Esophagus squamous epithelium (tissue), 5 donors: ENCODE results near the gene AXIN1. TPM values are rescaled to one million over a fixed set of nuclear protein-coding genes. Genes with fewer than 3 reads are reported as not detected.

Source experiments
- DNase-seq: peaks from one replicate; lab custom pipeline; 2025; lab: John Stamatoyannopoulos, UW
- H3K27ac ChIP-seq, 4 donors: fragments of 200-600 bp; sonication (generic); one replicate each; pipeline ENCODE4 v1.5.1; 2016 to 2019; ENCODE audit warnings: mild to moderate bottlenecking in 1 of 4
- H3K27me3 ChIP-seq, 4 donors: fragments of 200-600 bp; sonication (generic); 1 replicate in 3 of 4; 2 replicates in 1 of 4; pipeline versions ENCODE4 v1.5.1 to v1.6.0; 2017 to 2021; ENCODE audit warnings: antibody characterized with exemption in 1 of 4
- H3K36me3 ChIP-seq, 3 donors: fragments of 200-600 bp; sonication (generic); one replicate each; pipeline ENCODE4 v1.5.1; 2016 to 2019
- H3K4me1 ChIP-seq, 3 donors: fragments of 200-600 bp; sonication (generic); one replicate each; pipeline ENCODE4 v1.5.1; 2017 to 2019
- H3K4me3 ChIP-seq, 4 donors: fragments of 200-600 bp; sonication (generic); 1 replicate in 3 of 4; 2 replicates in 1 of 4; pipeline ENCODE4 v1.5.1; 2016 to 2019; ENCODE audit warnings: mild to moderate bottlenecking in 2 of 4, moderate library complexity in 1 of 4
- H3K9me3 ChIP-seq, 3 donors: fragments of 200-600 bp; sonication (generic); one replicate each; pipeline ENCODE4 v1.5.1; 2016 to 2019
- CTCF ChIP-seq, 6 experiments: fragments of 450-650 bp in 4 of 6; fragments of 200-600 bp in 2 of 6; sonication (generic) in 2 of 6; IDR thresholded peaks; one replicate each; pipeline ENCODE4 v1.5.1; 2016 to 2019; ENCODE audit warnings: antibody characterized with exemption in 6 of 6, mild to moderate bottlenecking in 4 of 6, moderate library complexity in 4 of 6
- POLR2A ChIP-seq, 4 donors: fragments of 450-650 bp; IDR thresholded peaks; one replicate each; pipeline ENCODE4 v1.6.1; 2017; ENCODE audit warnings: antibody characterized with exemption in 4 of 4, mild to moderate bottlenecking in 4 of 4, moderate library complexity in 3 of 4
- WGBS, 2 donors: methylation state at CpG; one replicate each; pipeline ENCODE4 v1.1.5; 2018; 5-methylcytosine and 5-hydroxymethylcytosine counted together
- intact Hi-C: fragments of 100-400 bp; cut with DNase I; formaldehyde crosslinking; loops from one replicate; pipeline ENCODE4 v1.15.0; 2022
- total RNA-seq, 4 donors: library from RNA; depleted of rRNA; stranded (reverse); fragments of >200 nt; gene quantifications; one replicate each; pipeline ENCODE4 v1.1.0, GENCODE V29; 2016
- donor health status: DM: yes; HTN: yes; CAD: no.

Gene AXIN1
- total RNA-seq, 4 donors from 2014 or later = 17.8 to 32.2 (median 22.2) TPM

DNA sequence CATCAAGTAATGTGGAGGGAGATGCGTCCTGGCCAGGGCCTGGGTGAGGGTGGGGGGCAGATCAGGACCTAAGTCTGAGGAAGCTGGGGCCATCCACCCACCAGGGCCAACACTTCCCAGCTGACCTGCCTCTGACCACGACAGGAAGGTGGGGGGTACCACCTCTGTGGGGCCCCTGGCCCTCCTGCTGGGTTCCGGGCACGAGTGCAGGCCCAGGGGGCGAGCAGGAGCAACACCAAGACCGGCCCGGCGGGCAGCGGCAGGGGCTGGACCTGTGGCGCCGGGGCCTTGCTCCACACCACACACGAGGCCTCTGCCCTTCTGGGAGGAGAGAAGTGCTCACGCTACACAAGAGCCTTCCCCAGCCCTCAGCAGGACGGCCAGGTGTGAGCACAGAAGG is 56.2 kb downstream of the AXIN1 start:
- Histone ChIP-seq H3K4me3 (no peak overlapping the region), H3K9me3 (no peaks in the 10 kb centered on the region), H3K4me1 (no peaks in the 10 kb centered on the region), H3K36me3 (peaks cover 18 to 89% (median 19%) of the 10 kb centered on the region in 3 donors), H3K27me3 (no peaks in the 10 kb centered on the region), H3K27ac (no peak overlapping the region)
- 66% methylated on average over 2 of the region's 14 CpGs; no CpG with 5 or more reads in 1 of the 2 donors for WGBS, 2 donors
- DNase-seq = no peak
- TF ChIP-seq POLR2A (IDR thresholded peaks at IDR 0.05) (no peak), CTCF (IDR thresholded peaks at IDR 0.05) (no peak)
- intact Hi-C loops = no loop called here

- no peaks in the 10 kb centered on the region for H3K4me1 ChIP-seq
- H3K27ac ChIP-seq = no peak overlapping the region
- H3K27me3 ChIP-seq = no peaks in the 10 kb centered on the region
- intact Hi-C loops = no loop called here
- DNase-seq = no peak
- H3K36me3 ChIP-seq = peaks cover 25 to 92% (median 34%) of the 10 kb centered on the region in 3 donors
- no peaks in the 10 kb centered on the region for H3K9me3 ChIP-seq
- no peak overlapping the region for H3K4me3 ChIP-seq
- no peak for TF ChIP-seq CTCF (IDR thresholded peaks at IDR 0.05)
- TF ChIP-seq POLR2A (IDR thresholded peaks at IDR 0.05) = no peak
- WGBS, 2 donors = 79 to 91% methylated on average over 5 to 7 of the region's 32 CpGs
Observed at GRCh38 chr16:293043-293775, 59.3 kb downstream of the AXIN1 start.

GRCh38 chr16:291539-291938 is 61.0 kb downstream of the AXIN1 start:
- WGBS, 2 donors = 89 to 100% methylated on average over 3 to 5 of the region's 17 CpGs
- no peak for DNase-seq
- Histone ChIP-seq H3K4me1 (no peaks in the 10 kb centered on the region), H3K4me3 (no peak overlapping the region), H3K27me3 (no peaks in the 10 kb centered on the region), H3K9me3 (no peaks in the 10 kb centered on the region), H3K27ac (no peak overlapping the region), H3K36me3 (peaks cover 14 to 92% (median 34%) of the 10 kb centered on the region in 3 donors)
- no peak for TF ChIP-seq CTCF (IDR thresholded peaks at IDR 0.05)
- intact Hi-C loops = no loop called here

- 100% methylated on average over 3 of the region's 50 CpGs; no CpG with 5 or more reads in 1 of the 2 donors for WGBS, 2 donors
- DNase-seq = no peak
- H3K4me3 ChIP-seq = no peak overlapping the region
- intact Hi-C loops = no loop called here
- no peaks in the 10 kb centered on the region for H3K27me3 ChIP-seq
- H3K4me1 ChIP-seq = no peaks in the 10 kb centered on the region
- H3K36me3 ChIP-seq = peaks cover 14 to 89% (median 30%) of the 10 kb centered on the region in 3 donors
- TF ChIP-seq CTCF (IDR thresholded peaks at IDR 0.05) = no peak
- no peaks in the 10 kb centered on the region for H3K9me3 ChIP-seq
- no peak overlapping the region for H3K27ac ChIP-seq
Observed at GRCh38 chr16:290681-291405, 61.7 kb downstream of the AXIN1 start.
